GM12878 (cell line): ENCODE measurements around the gene RBMS3. TPM values are rescaled to one million over a fixed set of nuclear protein-coding genes. Genes with fewer than 3 reads are reported as not detected.

ENCODE experiments used
- ATAC-seq: fragments of 200-7000 bp; cut with Tn5 transposase; 3 replicates; pipeline ENCODE4 v1.9.1; 2020; ENCODE audit warnings: mild to moderate bottlenecking, moderate library complexity
- BruUV-seq: library from RNA; stranded (reverse); fragments of 400-500 nt; replicated peaks from 2 replicates; lab custom pipeline; 2021; lab: Mats Ljungman, UMichigan
- CTCF ChIA-PET: fragments of 300-600 bp; sonication (Branson Sonifier 250); formaldehyde crosslinking; extraction: SDS; loops from one replicate; lab custom pipeline; 2021; ENCODE audit warnings: inconsistent platforms; lab: Yijun Ruan, JAX
- POLR2A ChIA-PET: fragments of 350-600 bp; formaldehyde crosslinking; extraction: SDS; loops from one replicate; lab custom pipeline; 2021; ENCODE audit warnings: inconsistent platforms; lab: Charles Lee
- RAD21 ChIA-PET: fragments of 300-600 bp; sonication (Branson Sonifier 250); formaldehyde crosslinking; loops from one replicate; lab custom pipeline; 2023; ENCODE audit warnings: antibody characterized with exemption; ENCODE audit not compliant: unreplicated experiment; lab: Charles Lee
- SMC1A ChIA-PET: fragments of 300-600 bp; sonication (Branson Sonifier 250); formaldehyde crosslinking; loops from one replicate; lab custom pipeline; 2023; ENCODE audit not compliant: unreplicated experiment, uncharacterized antibody; lab: Charles Lee
- DNase-seq: peaks from one replicate; pipeline ENCODE4 v3.0.0-alpha.2; 2011; ENCODE audit warnings: low read depth, low spot score
- FAIRE-seq: peaks from 3 replicates; lab custom pipeline; 2011; peaks lifted over from hg19 to GRCh38; lab: Jason Lieb, UNC
- H2AFZ ChIP-seq: 2 replicates; pipeline ENCODE4 v1.6.0; 2011; ENCODE audit warnings: low read depth, low read length, control low read depth; ENCODE audit not compliant: control insufficient read depth
- H3K27ac ChIP-seq: 2 replicates; pipeline ENCODE4 v1.5.1; 2011; ENCODE audit warnings: control low read depth; ENCODE audit not compliant: control insufficient read depth, insufficient read depth
- H3K27me3 ChIP-seq, 2 experiments: replicated peaks in 1 of 2; 2 replicates each; pipeline versions ENCODE4 v1.6.0 to v1.6.1; 2011; ENCODE audit warnings: low read length in 1 of 2; ENCODE audit not compliant: control insufficient read depth in 2 of 2, insufficient read depth in 2 of 2
- H3K36me3 ChIP-seq, 2 experiments: 2 replicates each; pipeline ENCODE4 v1.5.1; 2011; ENCODE audit warnings: low read length in 1 of 2; ENCODE audit not compliant: control insufficient read depth in 2 of 2, insufficient read depth in 2 of 2
- H3K4me1 ChIP-seq: 2 replicates; pipeline ENCODE4 v1.6.1; 2011; ENCODE audit warnings: mild to moderate bottlenecking, low read length, moderate library complexity, mixed read lengths; ENCODE audit not compliant: control insufficient read depth, insufficient read depth
- H3K4me2 ChIP-seq: 2 replicates; pipeline ENCODE4 v1.6.0; 2011; ENCODE audit warnings: control low read depth; ENCODE audit not compliant: control insufficient read depth, insufficient read depth
- H3K4me3 ChIP-seq: fragments of 200-600 bp; sonication (generic); 2 replicates; pipeline ENCODE4 v1.5.1; 2016
- H3K79me2 ChIP-seq: 2 replicates; pipeline ENCODE4 v1.6.0; 2011; ENCODE audit warnings: low read length; ENCODE audit not compliant: control insufficient read depth, insufficient read depth
- H3K9ac ChIP-seq: 2 replicates; pipeline ENCODE4 v1.8.0; 2011; ENCODE audit warnings: low read length, control low read depth, mixed read lengths; ENCODE audit not compliant: control insufficient read depth, insufficient read depth
- H3K9me3 ChIP-seq: replicated peaks from 3 replicates; pipeline ENCODE4 v1.5.1; 2011; ENCODE audit warnings: mild to moderate bottlenecking, low read length; ENCODE audit not compliant: control insufficient read depth, insufficient read depth
- H4K20me1 ChIP-seq: 2 replicates; pipeline ENCODE4 v1.6.0; 2011; ENCODE audit not compliant: control insufficient read depth, insufficient read depth
- BHLHE40 ChIP-seq, 2 experiments: fragments of 450-650 bp in 1 of 2; IDR thresholded peaks; 2 replicates each; pipeline ENCODE4 v1.6.1; 2011 to 2017; ENCODE audit warnings: low read depth in 2 of 2, borderline replicate concordance in 1 of 2, improper control_type of control experiment in 1 of 2, low read length in 1 of 2, mild to moderate bottlenecking in 1 of 2
- CHD2 ChIP-seq: IDR thresholded peaks from 2 replicates; pipeline ENCODE4 v1.6.1; 2011; ENCODE audit warnings: low read depth, low read length, improper control_type of control experiment, borderline replicate concordance
- EGR1 ChIP-seq, 2 experiments: IDR thresholded peaks; 1 replicate in 1 of 2; 2 replicates in 1 of 2; pipeline ENCODE4 v1.6.1; 2011 to 2012; ENCODE audit warnings: low read depth in 2 of 2, low read length in 2 of 2, borderline replicate concordance in 1 of 2, mild to moderate bottlenecking in 1 of 2, moderate library complexity in 1 of 2
- EP300 ChIP-seq, 2 experiments: fragments of 150-350 bp in 1 of 2; IDR thresholded peaks; 2 replicates each; pipeline ENCODE4 v1.6.1; 2011 to 2012; ENCODE audit warnings: low read depth in 2 of 2, low read length in 2 of 2, borderline replicate concordance in 1 of 2, improper control_type of control experiment in 1 of 2, inconsistent platforms in 1 of 2; ENCODE audit not compliant: control insufficient read depth in 1 of 2
- HCFC1 ChIP-seq: fragments of 150-350 bp; IDR thresholded peaks from 2 replicates; pipeline ENCODE4 v1.6.1; 2014; ENCODE audit warnings: low read length
- IKZF2 ChIP-seq, 2 experiments: fragments of 450-650 bp; IDR thresholded peaks; 2 replicates each; pipeline ENCODE4 v1.6.1; 2017; ENCODE audit warnings: mild to moderate bottlenecking in 2 of 2, moderate library complexity in 2 of 2
- IRF4 ChIP-seq: IDR thresholded peaks from 2 replicates; pipeline ENCODE4 v1.6.1; 2011; ENCODE audit warnings: low read depth, low read length
- JUNB ChIP-seq: IDR thresholded peaks from 2 replicates; pipeline ENCODE4 v1.6.1; 2016; ENCODE audit warnings: antibody characterized with exemption, mild to moderate bottlenecking
- NRF1 ChIP-seq: conservative IDR thresholded peaks from 2 replicates; pipeline ENCODE4 v1.6.1; 2011; ENCODE audit warnings: mild to moderate bottlenecking, low read depth, low read length, improper control_type of control experiment
- POLR2AphosphoS5 ChIP-seq: IDR thresholded peaks from 2 replicates; pipeline ENCODE4 v1.6.1; 2011; ENCODE audit warnings: mild to moderate bottlenecking, low read length, inconsistent platforms
- YBX1 ChIP-seq: fragments of 450-650 bp; IDR thresholded peaks from 2 replicates; pipeline ENCODE4 v1.6.1; 2016; ENCODE audit warnings: antibody characterized with exemption
- ZNF217 ChIP-seq: fragments of 450-650 bp; IDR thresholded peaks from 2 replicates; pipeline ENCODE4 v1.6.1; 2017; ENCODE audit warnings: antibody characterized with exemption, mild to moderate bottlenecking
- WGBS: methylation state at CpG from one replicate; pipeline ENCODE4 v1.1.6; 2016; ENCODE audit warnings: low lambda C conversion rate; ENCODE audit not compliant: insufficient replicate concordance, insufficient coverage; ENCODE audit errors: missing lambda C conversion rate; 5-methylcytosine and 5-hydroxymethylcytosine counted together
- in situ Hi-C: fragments of 300-500 bp; cut with MboI; formaldehyde crosslinking; loops from 9 replicates; pipeline ENCODE4 v1.14.3; 2018; ENCODE audit warnings: mixed read lengths
- intact Hi-C: fragments of 100-400 bp; cut with micrococcal nuclease; formaldehyde crosslinking; loops from one replicate; pipeline ENCODE4 v1.14.2; 2022; ENCODE audit not compliant: unreplicated experiment
- polyA plus RNA-seq, 11 experiments: library from polyadenylated mRNA; depleted of rRNA in 4 of 11; unstranded in 6 of 11; stranded (reverse) in 5 of 11; fragments of >200 nt; fragmentation: Nextera tagmentation in 4 of 11; fragmentation: Illumina TruSeq in 1 of 11; extraction: Ambion mirVana in 4 of 11; extraction: Trizol in 1 of 11; gene quantifications; 1 replicate in 1 of 11; 2 replicates in 10 of 11; pipeline versions ENCODE4 v1.2.1 to v1.2.3, GENCODE V29; 2011 to 2016; ENCODE audit warnings: inconsistent platforms in 2 of 11, missing spikeins in 2 of 11, low read depth in 1 of 11
- total RNA-seq, 4 experiments: library from RNA; depleted of rRNA in 3 of 4; stranded (reverse); fragments of >200 nt in 3 of 4; fragmentation: Illumina TruSeq in 1 of 4; extraction: Trizol in 1 of 4; gene quantifications; 2 replicates each; pipeline versions ENCODE4 v1.2.1 to v1.2.3, GENCODE V29; 2013 to 2021
- TF ChIP-seq, protein P1 (sequence below): IDR thresholded peaks from 2 replicates; pipeline ENCODE4 v1.6.1; 2012; ENCODE audit warnings: low read depth, low read length, improper control_type of control experiment
- TF ChIP-seq, protein P2 (sequence below): IDR thresholded peaks from 2 replicates; pipeline ENCODE4 v1.6.1; 2012; ENCODE audit warnings: low read length, inconsistent platforms

RBMS3 gene
- total and polyA plus RNA-seq, 10 of the 15 experiments (the other 5 are each of a cell fraction or from before 2014, with no cell fraction given), result 0.79 to 4.7 (median 3.1) TPM

DNA sequence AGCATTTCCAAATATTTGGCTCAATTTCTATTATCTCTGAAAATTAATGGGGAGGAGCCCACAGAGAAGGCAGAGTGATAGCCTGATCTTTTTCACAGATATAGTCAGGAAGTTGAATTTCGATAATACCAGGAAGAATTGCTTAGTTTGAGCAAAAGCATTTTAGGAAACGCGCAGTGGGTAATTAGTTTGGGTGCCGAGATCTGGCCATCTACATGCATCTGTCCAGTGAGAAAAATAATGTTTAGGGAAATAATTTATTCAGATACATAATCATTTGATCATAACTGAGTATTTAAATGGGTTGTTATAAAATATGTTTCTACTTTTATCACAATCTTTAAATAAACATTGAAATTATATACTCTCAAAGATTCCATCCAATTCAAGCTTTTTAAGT lies 653.9 kb downstream of the RBMS3 start (continued):
- TF ChIP-seq CHD2 (no peak), NRF1 (no peak), EGR1 (IDR thresholded peaks at IDR 0.05; ENCODE audit: borderline replicate concordance in 1 of 2, low read depth in 2 of 2, low read length in 2 of 2) (no peak), YBX1 (no peak)
- TF ChIP-seq, protein P1, sequence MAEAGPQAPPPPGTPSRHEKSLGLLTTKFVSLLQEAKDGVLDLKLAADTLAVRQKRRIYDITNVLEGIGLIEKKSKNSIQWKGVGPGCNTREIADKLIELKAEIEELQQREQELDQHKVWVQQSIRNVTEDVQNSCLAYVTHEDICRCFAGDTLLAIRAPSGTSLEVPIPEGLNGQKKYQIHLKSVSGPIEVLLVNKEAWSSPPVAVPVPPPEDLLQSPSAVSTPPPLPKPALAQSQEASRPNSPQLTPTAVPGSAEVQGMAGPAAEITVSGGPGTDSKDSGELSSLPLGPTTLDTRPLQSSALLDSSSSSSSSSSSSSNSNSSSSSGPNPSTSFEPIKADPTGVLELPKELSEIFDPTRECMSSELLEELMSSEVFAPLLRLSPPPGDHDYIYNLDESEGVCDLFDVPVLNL, result no peak
- TF ChIP-seq, protein P2, sequence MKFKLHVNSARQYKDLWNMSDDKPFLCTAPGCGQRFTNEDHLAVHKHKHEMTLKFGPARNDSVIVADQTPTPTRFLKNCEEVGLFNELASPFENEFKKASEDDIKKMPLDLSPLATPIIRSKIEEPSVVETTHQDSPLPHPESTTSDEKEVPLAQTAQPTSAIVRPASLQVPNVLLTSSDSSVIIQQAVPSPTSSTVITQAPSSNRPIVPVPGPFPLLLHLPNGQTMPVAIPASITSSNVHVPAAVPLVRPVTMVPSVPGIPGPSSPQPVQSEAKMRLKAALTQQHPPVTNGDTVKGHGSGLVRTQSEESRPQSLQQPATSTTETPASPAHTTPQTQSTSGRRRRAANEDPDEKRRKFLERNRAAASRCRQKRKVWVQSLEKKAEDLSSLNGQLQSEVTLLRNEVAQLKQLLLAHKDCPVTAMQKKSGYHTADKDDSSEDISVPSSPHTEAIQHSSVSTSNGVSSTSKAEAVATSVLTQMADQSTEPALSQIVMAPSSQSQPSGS, result no peak

DNA sequence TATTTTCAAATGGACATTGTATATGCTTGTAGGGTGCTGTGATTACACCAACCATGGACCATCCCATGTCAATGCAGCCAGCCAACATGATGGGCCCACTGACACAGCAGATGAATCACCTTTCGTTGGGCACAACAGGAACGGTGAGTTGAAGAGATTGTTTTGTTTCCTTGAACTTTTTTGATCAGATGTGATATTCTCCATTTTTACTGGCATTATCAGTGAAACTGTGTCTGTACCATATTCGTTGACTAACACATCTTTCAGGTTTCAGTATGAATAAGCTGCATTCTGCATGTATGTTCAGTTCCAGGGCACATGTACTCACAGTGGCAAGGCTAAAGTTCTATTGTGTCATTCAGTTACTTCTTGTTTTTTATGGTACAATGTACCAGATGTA lies 655.2 kb downstream of the RBMS3 start:
- RAD21 ChIA-PET, result no interaction called here
- POLR2A ChIA-PET, result no interaction called here
- Histone ChIP-seq H3K36me3 (no peaks in the 10 kb centered on the region), H2AFZ (no peak overlapping the region), H3K4me2 (no peak overlapping the region), H3K9me3 (no peaks in the 10 kb centered on the region), H3K27ac (no peak overlapping the region), H4K20me1 (no peaks in the 10 kb centered on the region), H3K27me3 (no peaks in the 10 kb centered on the region; a peak in 1 of 4 replicates), H3K79me2 (no peaks in the 10 kb centered on the region), H3K4me3 (no peak overlapping the region), H3K4me1 (peaks cover 4% of the 10 kb centered on the region; the same call in 1 of the 2 replicates), H3K9ac (no peak overlapping the region)
- FAIRE-seq (peak; percentile 95), DNase-seq (peak; percentile 27), ATAC-seq (peak; percentile 97)
- SMC1A ChIA-PET, result interaction anchor here (0.8 kb wide), 1 partner anchor 11 kb away, joined by 3 read pairs; no protein-coding TSS in a partner anchor
- CTCF ChIA-PET, result no interaction called here
- WGBS, result 1% methylated on average over 3 of the region's 3 CpGs
- BruUV-seq, result no TSS peak
- peak in 1 of 2 experiments; percentile 43; a peak in 1 of 4 replicates for TF ChIP-seq IKZF2 (IDR thresholded peaks at IDR 0.05)
- TF ChIP-seq EP300 (IDR thresholded peaks at IDR 0.05; ENCODE audit: borderline replicate concordance in 1 of 2, control insufficient read depth in 1 of 2, low read depth in 2 of 2, low read length in 2 of 2), result peak in 1 of 2 experiments; percentile 70; a peak in 1 of 4 replicates
- TF ChIP-seq BHLHE40 (IDR thresholded peaks at IDR 0.05; ENCODE audit: borderline replicate concordance in 1 of 2, low read depth in 2 of 2, low read length in 1 of 2), result peak in 1 of 2 experiments; percentile 45; a peak in 2 of 4 replicates
- 0 out of 2 replicates have a peak, but pooled peaks have one; percentile 46 for TF ChIP-seq ZNF217
- TF ChIP-seq JUNB, result peak; percentile 69
- TF ChIP-seq POLR2AphosphoS5, result no peak
- no peak for TF ChIP-seq HCFC1
- TF ChIP-seq IRF4, result peak; percentile 68; the same call in 1 of the 2 replicates
- in situ Hi-C loops (no loop called here), intact Hi-C loops (no loop called here)
